Measurements from ENCODE around the gene OR6S1.
"Not testable (repeated sequence)": the region's sequence is repeated elsewhere in the genome, so short reads cannot be mapped to it uniquely, and the experiment has no call there.

The OR6S1 gene

DNA sequence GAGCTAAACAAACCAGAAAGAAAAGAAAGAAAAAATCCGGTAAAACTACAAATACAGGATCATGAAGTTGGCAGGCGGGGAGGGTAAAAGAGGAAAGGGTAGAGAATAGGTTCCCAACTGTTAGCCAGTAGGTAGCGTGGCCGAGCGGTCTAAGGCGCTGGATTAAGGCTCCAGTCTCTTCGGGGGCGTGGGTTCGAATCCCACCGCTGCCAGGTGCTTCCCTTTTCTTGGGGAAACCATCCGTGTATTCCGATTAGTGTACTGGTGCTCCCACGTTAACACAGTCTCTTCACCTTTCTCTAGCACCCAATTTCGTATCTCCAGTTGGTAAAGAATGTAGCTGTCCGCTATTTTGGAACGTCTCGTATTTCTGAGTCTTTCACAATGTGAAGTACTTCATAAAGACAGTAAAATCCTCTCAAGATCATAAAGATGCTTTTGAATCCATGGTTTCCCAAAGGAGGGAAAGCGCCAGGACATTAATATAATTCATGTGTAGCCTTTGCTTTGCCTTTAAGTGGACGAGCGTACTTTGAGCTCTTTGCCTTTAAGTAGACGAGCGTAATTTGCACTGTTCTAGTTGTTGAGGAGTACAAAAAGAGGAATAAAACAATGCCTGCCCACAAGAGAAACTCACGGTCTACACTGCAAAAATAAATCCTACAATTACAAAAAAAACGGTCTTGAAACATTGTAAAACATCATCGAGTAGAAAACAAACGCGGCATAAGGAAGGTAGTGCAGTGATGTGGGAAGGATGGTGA is 31.3 kb downstream of the OR6S1 start:
- DNase-seq, result peak; percentile 85
- ATAC-seq, result peak; percentile 30

DNA sequence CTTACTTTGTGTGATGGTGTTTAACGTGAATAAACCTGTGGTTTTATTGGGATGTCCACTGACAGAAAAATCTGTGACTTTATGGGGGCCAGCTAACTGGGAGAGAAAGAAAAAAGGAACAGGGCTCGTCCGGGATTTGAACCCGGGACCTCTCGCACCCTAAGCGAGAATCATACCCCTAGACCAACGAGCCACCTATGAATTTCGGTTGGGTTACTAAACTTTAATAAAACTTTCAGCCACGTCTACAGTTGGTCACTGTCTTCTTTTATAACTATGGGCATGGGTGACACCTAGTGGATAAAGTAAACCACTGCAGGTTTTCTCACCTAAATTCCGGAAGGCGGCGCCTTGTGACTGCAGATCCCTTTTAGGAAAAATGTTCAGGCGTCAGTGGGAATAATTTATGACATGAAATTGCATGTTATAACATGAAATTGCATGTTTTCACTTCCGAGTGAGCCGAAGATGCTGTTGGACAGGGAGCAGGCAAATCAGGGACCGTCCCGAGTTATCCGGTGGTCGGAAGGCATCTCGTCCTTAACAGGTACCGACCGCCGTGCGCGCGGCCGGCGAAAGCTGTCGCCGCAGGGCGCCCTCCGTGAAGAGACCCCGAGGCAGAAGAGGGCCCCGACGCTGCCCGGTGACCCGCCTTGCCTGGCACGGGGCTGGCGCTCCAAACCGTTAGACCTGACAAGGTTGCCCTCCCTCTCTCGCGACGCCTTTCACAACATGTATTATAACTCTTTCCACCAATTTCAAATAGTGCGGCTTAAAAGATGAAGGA is 32.1 kb downstream of the OR6S1 start:
- ATAC-seq (peak; percentile 8), DNase-seq (peak; percentile 65)

DNA sequence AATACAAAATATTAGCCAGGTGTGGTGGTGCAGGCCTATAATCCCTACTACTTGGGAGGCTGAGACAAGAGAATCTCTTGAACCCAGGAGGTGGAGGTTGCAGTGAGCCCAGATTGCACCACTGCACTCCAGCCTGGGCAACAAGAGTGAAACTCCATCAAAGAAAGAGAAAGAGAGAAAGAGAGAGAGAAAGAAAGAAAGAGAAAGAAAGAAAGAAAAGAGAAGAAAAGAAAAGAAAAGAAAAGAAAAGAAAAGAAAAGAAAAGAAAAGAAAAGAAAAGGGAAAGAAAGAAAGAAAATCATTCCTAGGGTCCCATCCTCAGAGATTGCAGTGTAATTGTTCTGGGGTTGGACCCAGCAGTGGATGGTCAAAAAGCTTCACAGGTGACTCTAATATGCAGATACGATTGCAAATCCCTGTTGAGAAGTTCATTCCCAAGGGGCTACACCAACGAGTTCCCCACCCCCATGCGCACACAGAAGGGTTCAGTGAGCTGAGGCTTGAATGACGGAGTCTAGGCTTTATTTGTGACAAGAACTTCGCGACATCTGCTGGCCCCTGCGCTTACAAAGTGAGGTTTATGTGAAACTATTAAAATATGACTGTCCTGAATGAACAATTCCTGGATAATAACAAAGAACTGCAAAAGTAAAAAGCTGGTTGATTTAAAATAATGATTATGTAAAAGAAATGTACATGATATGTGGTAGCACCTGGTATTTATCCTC is 32.9 kb downstream of the OR6S1 start:
- no peak for ATAC-seq
- no peak for DNase-seq

GRCh38 chr14:20607617-20608016 is 33.9 kb downstream of the OR6S1 start:
- DNase-seq, result no peak
- no peak for ATAC-seq

DNA sequence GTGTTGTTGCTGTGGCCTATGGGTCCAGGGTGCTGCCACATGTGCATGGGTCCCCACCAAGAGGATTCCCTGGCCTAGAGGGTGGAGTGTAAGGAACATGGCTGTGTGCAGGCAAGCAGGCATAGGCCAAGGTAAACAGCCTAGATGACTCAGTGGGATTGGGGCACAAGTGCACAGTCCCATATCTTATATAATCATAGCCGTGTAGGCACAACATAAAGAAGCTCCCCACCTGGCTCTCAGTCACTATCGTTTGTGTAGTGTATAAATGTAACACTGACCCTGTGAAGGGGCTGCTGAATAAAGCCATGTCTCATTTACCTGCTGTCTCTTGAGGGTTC is 34.6 kb downstream of the OR6S1 start:
- DNase-seq (no peak), ATAC-seq (no peak)

- DNase-seq (no peak), ATAC-seq (no peak)
Measured at GRCh38 chr14:20606190-20606901, 35.1 kb downstream of the OR6S1 start.

DNA sequence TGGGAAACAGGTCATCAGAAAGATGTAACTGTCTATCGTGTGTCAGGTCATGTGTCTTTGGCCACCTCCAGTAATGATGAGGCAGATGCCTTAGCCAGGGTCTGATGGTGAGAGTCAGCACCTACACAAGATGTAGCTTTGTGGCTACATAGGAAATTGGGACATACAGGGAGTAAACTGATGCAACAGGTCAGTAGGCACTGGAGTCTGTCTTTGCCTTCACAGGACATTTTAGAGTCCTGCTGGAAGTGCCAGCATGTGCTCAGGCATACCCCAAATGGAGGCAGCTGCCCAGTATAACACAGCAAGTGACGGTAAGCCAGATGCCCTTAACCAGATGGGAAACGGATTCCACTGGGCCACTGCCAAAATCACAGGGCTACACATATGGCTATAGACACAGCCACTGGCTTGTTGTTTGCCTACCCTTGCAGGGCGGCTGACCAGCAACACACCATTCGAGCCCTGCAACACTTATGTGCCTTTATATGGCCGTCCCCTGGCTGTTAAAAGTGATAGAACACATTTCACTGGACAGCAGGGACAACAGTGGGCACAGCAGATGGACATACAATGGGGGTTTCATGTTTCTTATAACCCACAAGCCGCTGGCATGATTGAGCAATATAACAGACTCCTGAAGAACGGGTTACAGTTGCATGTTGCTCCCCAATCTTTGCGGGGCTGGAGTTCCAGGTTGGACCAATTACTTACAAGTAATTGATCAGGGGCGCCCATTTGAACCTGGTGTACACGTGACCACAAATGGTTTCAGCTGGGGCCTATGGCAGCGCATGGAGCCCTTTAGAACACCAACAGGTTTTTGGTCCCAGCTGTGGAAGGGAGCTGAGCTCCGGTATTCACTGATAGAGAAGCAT is 37.4 kb downstream of the OR6S1 start:
- no peak for ATAC-seq
- no peak for DNase-seq

GRCh38 chr14:20602583-20602982 is 38.9 kb downstream of the OR6S1 start:
- ATAC-seq (no peak), DNase-seq (no peak)

DNA sequence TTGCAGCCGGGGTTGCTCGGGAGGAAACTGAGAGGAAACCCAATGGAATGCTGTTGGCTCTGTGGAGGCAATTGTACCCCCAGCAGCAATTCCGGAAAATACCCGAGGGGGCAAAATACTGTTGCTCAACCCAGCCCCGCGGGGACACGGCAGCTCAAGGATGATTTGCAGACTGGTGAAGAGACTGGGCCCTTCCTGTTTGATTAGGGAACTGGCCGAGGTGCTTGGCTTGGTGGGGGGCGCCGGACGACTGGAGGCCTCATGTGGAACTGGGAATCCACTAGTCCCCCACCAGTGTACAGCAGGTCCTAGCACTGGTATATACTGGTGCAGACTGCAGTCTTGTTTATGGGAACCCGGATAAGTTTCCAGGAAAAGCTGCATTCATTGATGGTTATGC is 40.0 kb downstream of the OR6S1 start:
- DNase-seq (no peak), ATAC-seq (no peak)

GRCh38 chr14:20597108-20597507 is 44.4 kb downstream of the OR6S1 start:
- ATAC-seq (no peak), DNase-seq (no peak)

DNA sequence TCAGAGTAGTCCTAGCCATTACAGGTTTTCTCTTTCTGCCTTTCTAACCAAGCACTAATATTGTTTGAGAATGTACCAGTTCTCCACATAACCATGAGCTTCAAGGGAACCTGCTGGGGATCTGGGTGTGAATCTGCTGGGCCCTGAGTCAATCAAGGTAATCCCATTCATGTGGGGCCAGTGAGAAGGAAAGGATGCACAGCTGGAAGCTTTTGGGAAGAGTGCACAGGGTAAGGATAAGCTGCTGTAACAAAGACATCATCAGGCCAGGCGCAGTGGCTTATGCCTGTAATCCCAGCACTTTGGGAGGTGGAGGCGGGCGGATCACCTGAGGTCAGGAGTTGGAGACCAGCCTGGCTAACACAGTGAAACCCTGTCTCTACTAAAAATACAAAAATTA is 45.8 kb downstream of the OR6S1 start:
- DNase-seq, result not testable (repeated sequence)

GRCh38 chr14:20592574-20592973 is 48.9 kb downstream of the OR6S1 start:
- ATAC-seq (no peak), DNase-seq (no peak)

More for the DNA sequence above, 45.8 kb downstream of the OR6S1 start:
- ATAC-seq, result not testable (repeated sequence)

DNA sequence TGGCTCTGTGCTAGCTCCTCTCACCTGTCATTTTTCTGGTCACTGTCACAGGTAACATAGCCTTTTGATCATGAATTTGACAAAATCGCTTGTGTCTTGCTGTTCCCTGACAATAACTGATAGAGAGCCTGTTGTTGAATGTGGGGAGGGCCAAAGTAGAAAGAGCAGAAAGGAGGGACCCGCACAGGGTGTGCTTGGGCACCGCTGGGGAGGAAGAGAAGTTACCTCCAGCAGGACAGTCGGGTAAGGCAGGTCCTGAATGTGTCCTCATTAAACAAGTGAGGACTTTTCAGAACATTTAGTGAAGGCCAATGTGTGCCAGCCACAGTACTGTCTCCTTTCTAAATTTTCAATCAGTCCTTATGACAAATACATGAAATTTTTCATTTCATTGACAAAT is 50.3 kb downstream of the OR6S1 start, which contains the start of gene RNASE12:
TSS of gene RNASE12 (minus strand) at position 142 of the 400 bp plus-strand sequence. CDS start 653 bp downstream, outside the sequence.
- ATAC-seq (no peak), DNase-seq (no peak)

Measured in stimulated activated naive CD8-positive, alpha-beta T cell treated with anti-CD3 and anti-CD28 coated beads, Interleukin-15, Interleukin-2, amounts not matched to agents 100 U/mL and 50 U/mL, for 24 hours (primary cell).